ENCODE data around the gene PPTC7.

DNA sequence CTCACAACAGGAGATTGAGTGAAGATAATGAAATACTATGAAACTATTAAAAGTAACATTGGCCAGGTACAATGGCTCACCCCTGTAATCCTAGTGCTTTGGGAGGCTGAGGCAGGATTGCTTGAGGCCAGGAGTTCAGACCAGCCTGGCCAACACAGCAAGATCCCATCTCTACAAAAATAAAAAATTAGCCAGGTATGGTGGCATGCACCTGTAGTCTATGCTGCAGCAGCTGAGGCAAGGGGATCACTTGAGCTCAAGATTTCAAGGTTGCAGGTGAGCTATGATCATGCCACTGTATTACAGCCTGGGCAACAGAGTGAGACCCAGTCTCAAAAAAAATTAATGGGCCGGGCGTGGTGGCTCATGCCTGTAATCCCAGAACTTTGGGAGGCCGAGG, 66.1 kb downstream of the PPTC7 start:
- TF ChIP-seq, protein P1, sequence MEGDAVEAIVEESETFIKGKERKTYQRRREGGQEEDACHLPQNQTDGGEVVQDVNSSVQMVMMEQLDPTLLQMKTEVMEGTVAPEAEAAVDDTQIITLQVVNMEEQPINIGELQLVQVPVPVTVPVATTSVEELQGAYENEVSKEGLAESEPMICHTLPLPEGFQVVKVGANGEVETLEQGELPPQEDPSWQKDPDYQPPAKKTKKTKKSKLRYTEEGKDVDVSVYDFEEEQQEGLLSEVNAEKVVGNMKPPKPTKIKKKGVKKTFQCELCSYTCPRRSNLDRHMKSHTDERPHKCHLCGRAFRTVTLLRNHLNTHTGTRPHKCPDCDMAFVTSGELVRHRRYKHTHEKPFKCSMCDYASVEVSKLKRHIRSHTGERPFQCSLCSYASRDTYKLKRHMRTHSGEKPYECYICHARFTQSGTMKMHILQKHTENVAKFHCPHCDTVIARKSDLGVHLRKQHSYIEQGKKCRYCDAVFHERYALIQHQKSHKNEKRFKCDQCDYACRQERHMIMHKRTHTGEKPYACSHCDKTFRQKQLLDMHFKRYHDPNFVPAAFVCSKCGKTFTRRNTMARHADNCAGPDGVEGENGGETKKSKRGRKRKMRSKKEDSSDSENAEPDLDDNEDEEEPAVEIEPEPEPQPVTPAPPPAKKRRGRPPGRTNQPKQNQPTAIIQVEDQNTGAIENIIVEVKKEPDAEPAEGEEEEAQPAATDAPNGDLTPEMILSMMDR (IDR thresholded peaks at IDR 0.05) = no peak
- no peak for TF ChIP-seq POLR2A (IDR thresholded peaks at IDR 0.05)

Measured in transverse colon (tissue), 3 donors.